Adrenal gland (tissue), 5 donors: ENCODE data around the gene IRX6.

ENCODE experiments used
- CTCF ChIP-seq, 6 experiments: fragments of 450-650 bp in 4 of 6; fragments of 200-600 bp in 2 of 6; sonication (generic) in 1 of 6; IDR thresholded peaks; 1 replicate in 5 of 6; 2 replicates in 1 of 6; pipeline versions ENCODE4 v1.5.1 to v1.8.0; 2016 to 2021; ENCODE audit warnings: antibody characterized with exemption in 6 of 6, mild to moderate bottlenecking in 2 of 6, moderate library complexity in 1 of 6
- POLR2A ChIP-seq, 2 donors: fragments of 450-650 bp; IDR thresholded peaks; one replicate each; pipeline ENCODE4 v1.6.1; 2017; ENCODE audit warnings: antibody characterized with exemption in 2 of 2, mild to moderate bottlenecking in 2 of 2, moderate library complexity in 1 of 2
- donor health status: DM: no; HTN: no; CAD: no.

GRCh38 chr16:55376567-55377167 lies 52.7 kb downstream of the IRX6 start:
- TF ChIP-seq CTCF (IDR thresholded peaks at IDR 0.05) (no peak), POLR2A (IDR thresholded peaks at IDR 0.05) (no peak)
